HG03558 (cell line): ENCODE measurements around the gene NATD1.

Experiments
- ATAC-seq: cut with Tn5 transposase; IDR thresholded peaks from one replicate; pipeline ENCODE4 v1.9.1; 2021; ENCODE audit warnings: moderate number of reproducible peaks; ENCODE audit not compliant: unreplicated experiment; ENCODE audit errors: extremely low read depth

Gene NATD1

DNA sequence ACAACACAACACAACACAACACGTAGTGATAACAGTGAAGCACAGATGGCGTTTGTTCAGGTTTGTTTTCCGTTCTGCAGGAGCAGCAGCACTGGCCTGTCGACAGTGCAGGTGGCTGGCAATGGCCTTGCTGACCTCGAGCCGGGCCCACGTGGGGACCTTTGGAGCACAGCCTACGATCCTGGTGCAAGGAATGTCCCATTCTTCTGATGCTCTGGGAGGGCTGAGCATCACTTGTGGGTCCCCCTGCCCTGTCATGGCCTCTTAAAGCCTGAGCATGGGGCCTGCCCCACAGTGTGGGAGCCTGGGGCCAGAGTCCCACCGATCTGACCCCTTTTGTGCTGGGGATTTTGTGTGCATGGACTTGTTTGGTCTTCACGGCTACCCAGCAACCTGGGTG is 38.1 kb upstream of the NATD1 start:
- ATAC-seq: no peak

DNA sequence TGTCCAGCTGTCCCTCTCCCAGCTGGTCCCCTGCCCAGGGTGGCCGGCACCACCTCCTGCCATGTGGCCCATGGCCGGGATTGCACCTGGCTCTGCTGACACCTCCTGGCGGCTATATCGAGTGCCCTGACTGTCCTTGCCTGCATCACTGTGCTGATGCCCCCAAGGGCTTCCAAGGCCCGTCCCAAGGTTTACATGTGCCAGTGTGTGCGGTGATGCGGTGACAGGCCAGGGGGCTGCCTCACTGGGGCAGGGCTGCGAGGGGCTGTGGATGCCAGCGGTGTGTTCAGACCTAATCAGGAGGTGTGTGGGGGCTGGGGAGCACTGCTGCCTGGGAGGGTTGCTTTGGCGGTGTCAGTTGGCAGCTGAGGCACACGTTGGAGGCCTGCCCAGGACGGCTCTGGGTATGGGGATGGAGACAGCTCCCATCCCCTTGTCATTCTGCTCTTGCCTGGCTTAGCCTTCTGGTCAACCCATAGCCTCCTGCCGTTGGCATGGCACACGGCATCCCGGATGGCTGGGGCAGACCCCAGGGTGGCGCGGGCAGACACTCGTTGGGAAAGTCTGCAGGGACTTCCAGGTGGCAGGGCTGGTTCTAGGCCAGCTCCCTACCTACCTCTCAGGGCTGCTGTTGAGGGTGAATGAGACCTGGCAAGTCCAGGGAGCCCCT is 36.8 kb upstream of the NATD1 start:
- no peak for ATAC-seq

DNA sequence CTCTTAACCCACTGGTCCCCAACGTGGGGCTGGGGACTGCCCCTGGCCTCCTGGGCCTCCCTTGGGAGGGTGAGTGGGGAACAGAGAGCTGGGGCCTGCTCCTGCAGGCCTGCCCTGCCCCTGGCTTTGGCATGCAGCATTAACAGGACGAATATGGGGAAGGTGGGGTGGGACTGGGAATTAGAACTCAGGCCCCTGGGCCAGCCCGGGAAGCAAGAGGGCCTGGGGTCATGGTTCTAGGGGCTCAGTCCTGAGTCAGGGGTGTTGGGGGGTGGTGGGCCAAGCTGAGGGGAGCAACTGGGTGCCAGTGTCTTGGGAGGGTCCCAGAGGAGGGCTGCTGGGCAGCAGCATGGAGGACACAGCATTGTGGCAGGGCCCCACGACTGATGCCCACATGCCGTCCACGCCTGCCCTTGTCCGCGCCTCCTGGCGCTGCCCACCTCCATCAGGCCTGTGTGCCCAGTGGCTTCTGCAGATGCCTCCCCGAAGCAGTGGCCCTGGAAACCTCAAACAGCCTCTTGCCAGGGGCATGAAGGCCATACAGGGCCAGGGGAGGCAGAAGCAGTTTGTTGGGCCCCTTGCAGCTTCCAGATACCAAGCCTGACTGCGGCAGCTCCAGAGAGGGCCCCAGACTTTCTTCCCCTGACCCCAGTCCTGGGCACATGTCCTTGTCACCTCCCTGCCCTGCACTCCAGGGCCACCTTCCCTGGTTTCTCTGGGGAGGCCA is 36.1 kb upstream of the NATD1 start:
- no peak for ATAC-seq

DNA sequence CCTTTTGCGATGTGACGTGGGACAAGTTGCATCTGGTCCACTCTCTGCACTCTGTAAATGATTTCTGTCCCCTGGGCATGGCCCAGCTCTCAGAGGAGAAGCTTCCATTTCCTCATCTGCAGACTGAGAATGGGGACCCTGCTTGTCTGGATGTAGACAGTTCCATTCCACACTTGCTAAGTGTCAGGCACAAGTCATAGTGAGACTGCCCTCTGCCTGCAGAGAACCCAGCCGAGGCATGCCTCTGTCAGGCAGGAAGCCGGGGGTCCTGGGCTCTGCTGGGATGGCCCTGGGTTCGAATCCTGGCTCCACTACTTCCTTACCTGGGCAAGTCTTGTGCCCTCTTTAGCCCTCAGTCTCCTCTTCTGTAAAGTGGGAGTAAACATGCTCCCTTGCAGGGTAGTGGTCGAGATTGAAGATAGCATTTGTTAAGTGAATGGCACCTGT is 35.4 kb upstream of the NATD1 start:
- peak; percentile 21 for ATAC-seq

DNA sequence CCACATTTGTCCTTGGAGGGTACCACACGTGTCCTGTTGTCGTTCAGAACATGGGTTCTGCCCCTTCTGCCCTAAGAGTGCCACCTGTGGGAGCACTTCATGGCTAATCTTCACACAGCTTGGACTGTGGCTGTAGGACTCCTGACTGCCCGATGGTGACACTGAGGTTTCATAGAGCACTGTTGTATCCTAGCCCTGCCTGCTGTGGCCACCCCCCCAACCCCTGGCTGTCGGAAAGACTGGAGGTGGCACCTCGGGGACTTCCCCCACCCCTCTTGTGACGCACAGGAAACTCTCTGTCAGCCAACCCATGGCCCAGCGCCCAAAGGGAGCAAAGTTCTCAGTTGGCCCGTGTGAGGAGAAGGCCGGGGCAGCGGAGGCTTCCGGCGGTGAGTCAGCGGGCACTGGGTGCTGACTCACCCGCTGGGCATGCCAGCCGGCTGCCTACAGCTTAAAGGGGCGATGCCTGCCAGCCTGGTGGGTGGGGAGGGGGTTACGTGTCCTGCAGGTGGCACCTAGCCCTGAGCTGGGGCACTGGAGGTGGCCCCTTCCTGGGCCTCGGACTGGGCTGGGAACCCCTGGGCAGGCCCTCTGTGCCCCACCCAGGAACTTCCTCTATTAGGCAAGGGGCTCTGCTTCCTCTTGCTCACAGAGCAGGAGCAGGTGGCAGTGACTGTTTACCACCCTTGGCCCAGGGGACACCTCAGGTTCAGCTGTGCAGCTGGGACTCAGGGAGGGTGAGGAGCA is 34.7 kb upstream of the NATD1 start:
- peak; percentile 21 for ATAC-seq

DNA sequence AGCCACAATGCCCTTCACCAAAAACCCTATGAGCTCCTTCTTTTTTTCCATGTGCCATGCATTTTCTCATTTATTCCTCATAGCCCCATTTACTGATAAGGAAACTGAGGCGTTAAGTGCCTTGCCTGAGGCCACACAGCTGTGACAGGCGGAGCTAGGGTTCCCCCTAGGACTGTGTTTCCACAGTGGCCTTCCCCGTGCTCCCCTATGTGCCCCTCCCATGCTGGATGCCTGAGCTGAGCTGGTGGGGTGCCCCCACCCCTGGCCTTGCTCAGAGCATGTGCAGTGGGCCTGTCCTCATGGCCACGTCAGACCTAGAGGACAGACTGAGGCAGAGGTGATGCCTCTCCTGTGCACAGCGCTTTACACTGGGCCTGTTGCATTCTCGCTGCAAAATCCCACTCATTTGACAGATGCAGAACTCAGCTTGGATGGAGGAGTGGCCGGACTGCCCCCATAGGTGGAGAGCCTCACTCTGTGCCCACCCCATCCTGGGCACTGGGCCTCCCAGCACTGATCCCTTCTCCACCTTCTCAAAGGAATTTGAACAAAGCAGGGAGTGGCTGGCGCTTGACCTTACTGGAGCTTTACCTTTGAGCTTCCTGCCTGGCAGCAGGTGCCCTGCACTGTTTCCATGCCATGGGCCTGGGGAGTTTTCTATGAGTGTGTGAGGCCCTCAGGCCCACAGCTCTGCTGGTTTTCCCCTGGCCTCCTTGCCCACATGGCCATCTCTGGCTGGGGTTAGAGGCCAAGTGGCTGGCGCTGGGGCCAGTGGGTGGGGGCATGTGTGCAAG is 33.9 kb upstream of the NATD1 start:
- ATAC-seq: no peak

DNA sequence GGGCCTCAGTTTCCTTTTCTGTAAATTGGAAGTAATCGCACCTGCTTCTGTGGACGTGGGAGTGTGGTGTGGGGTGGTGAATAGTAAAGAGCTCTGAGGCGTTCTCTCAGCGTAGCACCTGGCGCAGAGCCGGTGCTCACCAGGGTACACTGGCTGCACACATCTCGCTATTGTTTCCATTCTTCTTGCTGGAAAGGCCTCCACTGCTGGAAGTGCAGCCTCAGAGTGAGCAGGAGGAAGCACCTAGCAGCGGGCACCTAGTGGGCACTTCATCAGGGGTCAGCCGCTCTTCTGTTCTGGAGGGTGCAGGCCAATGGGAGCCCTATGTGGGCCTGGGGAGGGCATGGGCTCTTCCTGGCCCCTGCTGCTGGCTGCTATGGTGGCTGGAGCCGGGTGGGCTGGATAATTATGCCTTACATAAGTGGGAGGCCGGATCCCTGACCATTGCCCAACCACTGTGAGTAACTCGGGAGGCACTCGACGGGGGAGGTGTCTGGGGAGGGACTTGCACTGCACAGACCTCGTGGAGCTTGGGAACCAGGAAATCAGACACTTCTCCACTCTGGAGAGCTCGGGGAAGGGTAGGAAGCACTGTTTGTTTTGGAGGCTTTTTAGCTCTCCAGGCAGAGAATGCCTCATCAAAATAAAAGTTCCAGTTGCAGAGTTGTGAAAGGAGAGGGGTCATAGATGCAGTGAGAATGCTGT is 33.0 kb upstream of the NATD1 start:
- no peak for ATAC-seq

DNA sequence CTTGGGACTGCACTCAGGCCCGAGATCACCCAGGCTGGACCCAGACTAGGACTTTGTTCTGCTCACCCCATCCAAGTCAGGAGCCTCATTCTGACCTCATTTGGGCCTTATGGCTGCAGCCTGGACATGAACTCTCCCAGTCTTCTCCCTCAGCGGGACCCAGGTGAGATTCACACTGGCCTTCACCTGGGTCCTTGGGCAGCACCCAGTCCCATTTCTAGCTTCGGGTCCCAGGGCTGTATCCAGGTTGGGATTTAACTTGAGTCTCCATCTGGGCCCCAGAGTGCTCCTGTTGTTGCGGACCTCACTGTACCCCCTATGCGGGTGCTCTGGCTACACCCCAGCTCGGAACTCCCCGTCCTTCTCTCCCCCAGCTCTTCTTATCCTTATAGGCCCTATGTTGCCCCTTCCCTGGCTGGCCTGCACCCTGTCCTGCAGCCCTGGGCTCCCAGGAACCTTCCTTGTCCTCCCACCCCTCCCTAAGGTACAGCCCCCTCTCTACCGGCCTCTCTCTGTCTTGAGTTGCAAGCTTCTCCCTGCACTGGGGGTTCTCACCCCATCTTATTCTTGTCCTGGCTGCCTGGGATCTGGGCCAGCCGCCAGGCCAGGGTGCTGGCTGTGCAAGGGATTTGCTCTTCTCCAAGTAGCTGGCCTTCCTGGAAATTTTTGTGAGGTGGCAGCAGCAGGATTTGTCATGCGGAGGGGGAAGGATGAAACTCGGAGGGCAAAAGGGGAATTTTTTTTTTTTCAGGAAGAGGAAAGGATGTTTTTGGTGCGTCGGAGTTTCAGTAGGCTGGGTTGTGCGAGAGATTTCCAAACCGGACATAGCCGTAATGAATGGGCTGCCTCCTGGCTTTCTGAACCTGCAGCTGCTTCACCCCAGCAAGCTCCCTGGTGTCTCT is 32.2 kb upstream of the NATD1 start:
- ATAC-seq: no peak

DNA sequence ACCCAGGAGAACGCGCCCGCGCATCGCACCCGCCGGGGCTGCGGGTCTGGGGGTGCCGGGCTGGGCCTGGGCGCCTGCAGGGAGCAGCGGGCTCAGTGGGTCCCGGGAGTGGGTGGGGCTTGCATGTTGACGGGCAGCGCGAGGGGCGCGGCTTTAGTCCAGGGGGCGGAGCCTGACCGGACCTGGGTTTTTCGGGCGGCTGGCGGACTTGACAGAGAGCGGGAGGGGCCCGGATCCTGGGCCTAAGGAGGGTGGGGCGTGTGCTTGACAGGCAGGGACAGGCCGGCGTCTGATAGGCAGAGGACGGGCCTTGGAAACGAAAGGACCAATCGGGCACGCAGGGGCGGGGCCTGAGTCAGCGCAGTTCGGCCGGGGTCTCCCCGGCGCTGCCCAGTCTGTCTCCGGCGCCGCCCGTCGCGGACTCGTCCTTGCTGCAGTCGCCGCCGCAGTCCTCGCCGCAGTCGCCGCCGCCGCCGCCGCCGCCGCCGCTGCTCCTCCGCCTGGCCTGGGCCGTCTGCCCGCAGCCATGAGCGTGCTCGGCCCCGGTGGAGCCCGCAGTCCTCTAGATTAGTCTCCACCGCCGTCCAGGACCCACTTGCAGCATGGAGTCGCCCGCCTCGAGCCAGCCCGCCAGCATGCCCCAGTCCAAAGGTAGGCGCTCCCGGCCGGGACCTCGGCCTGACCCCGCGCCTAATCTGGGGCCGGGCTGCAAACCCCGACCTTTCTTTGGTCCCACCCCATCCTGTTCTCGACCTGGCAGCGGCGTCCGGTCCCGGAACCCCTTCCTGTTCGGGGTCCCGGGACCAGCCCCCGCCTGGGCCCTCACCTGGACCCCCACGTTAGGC is 31.3 kb upstream of the NATD1 start, which contains the start of gene MAP2K3:
TSS of gene MAP2K3 (plus strand) at position 393 of the 845 bp plus-strand sequence. CDS start at position 603, 210 bp downstream.
- ATAC-seq: peak; percentile 44

DNA sequence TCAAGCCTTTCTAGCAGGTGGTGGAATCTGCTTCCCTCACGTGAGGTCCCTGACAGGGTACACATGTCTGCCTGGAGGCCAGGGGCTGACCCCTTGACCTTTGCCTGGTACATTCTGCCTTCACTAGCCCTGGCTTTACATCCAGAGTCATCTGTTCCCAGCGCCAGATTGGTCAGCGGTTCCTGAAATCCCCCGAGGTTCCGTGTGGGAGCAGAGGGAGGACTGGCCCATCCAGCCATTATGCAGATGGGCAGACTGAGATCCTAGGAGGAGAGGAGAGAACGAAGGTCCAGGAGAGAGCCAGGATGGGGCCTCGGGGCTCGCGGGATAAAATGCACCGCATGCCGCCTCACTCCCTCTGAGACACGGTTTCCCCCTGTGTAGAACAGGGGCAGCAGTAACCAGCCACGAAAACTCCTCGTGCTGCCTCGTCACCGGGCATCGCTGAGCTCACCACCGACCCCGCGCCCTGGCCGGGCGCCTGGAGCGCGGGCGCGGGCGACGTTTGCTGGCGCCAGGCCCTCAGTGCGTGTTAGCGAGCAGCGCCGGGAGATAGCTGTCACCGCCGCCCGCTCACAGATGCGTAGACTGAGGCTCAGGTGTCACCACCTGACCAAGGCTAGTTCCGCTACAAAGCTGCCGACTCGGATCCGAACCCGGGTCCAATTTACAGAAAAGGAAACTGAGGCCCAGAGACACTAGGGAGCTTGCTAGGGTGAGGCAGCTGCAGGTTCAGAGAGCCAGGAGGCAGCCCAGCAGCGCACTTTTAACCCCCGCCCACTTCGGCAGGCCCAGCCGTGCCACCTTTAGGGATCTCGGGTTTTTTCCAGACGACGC is 30.5 kb upstream of the NATD1 start:
- ATAC-seq: no peak

DNA sequence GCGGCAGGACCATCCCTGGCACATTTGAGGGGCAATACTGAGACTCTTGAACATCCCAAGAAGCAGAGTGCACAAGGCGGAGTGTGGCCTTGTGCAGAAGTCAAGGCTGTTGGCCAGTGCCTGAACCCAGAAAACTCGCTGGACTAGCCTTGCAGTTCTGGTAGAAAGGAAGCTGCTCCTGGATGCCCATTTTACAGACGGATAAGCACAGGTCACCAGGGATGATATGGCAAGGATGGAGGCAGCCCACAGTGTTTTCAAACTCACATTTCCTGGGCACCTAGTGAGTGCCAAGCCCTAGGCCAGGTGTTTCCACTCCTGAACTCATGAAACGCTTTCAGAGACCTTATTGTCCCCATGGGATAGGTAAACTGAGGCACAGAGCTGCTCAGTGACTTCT is 29.6 kb upstream of the NATD1 start:
- ATAC-seq: no peak

DNA sequence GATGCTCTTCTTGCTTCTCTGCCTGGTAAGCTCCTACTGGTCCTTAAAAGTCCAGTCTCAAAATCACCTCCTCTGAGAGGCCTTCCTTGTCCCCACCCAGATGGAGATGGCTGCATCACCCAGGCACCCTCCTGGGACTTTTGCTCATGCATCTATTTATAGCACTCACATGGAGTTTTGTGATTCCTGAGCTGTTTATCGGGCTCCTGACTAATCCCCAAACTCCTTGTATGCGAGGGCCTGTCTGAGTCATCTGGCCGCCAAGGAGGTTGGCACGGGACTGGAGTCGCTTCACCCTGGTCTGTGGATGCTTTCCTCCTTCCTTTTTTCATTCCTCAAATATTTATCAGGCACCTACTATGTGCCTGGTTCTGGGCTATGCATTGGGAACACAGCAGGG is 29.0 kb upstream of the NATD1 start:
- ATAC-seq: no peak

DNA sequence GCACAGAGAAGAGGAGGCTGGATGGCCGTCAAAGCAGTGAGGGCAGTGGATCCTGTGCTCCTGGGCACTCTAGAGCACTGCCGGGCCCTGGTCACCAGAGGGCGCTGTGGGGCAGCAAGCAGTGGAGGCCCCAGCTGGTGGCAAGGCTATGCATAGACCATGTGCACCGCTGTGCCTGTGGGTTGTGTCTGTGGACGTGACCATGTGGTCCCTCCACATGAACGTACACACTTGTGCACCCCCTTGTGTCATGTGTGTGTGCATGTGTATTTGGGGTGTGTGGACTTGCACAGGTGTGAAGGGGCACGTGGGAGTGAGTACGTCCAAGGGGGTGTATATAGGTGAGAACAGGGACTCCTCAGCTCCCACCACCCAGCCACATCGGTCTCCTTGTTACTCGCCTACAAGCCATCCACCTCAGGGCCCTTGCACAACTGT is 26.9 kb upstream of the NATD1 start:
- ATAC-seq: no peak

DNA sequence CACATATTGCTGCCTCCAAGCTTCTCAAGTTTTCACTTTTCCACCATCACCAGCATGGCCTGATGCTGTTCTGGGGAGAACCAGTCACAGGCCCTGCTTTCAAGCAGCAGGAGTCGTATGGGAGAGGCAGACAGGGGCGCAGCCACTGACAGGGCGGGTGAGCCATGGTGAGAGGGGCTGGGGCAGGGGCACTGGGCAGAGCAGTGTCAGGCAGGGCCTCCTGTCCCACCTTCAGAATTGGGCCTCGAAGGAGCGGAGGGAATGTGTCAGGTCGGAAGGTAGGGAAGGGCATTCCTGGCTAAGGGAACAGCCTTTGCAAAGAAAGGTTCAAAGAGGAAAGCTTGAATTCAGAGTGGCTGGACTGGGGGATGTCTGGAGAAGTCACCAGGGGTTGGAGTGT is 26.4 kb upstream of the NATD1 start:
- no peak for ATAC-seq

DNA sequence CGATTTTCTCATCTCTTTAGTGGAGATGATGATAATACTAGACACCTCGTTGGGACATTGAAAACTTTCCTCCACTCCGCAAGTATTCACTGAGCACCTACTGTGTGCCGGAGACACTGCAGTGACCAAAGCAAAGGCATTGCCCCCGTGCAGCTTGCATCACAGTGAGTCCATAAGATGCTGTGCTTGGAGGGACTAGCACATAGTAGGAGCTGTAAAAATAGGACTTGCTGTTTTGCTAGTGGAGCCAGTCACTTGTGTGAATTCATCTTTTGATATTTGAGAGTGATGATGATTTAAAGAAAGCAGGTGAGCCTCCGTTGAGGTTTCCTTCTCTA is 26.0 kb upstream of the NATD1 start:
- no peak for ATAC-seq

DNA sequence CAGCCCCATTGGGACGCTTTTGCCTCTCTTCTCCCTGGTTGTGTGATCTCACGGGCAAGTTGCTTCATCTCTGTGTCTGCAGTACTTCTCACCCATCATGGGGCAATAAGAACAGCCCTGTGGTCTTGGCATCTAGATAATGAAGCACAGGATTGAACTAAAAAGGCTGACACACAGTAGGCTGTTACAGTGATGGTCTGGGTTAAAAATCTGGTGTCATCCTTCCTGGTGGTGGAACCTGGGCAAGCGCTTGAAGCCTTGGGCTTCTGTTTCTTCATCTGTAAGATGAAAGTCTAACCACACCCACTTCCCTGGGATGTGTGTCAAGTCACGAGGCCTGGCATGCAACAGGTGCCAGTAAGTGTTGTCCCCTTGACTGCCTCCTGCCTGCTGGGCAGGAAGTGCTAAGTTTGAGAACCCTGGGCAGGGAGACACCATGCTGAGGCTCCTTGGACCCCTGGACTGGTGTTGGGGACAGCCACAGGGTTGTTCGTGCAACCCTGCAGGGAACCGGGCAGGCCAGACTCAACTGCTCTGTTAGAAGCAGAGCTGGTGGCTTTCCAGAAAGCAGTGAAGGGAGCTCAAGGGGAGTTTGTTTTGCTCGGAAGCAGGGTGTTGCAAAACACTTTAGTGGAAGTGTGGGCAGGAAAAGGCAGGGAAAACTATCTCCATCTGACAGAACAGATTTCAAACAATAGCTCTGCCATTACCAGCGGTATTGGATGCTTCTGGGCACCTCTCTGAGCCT is 25.4 kb upstream of the NATD1 start:
- ATAC-seq: no peak
